Endothelial cell (in vitro differentiated cells): Measurements from ENCODE around the gene GLP1R. TPM values are rescaled to one million over a fixed set of nuclear protein-coding genes. Genes with fewer than 3 reads are reported as not detected.
A peak's percentile ranks its signal among the peaks of the same experiment; 100 is the strongest.

Source experiments
- DNase-seq: peaks from one replicate; pipeline ENCODE4 v3.0.0; 2021; ENCODE audit warnings: low spot score
- H3K27ac Mint-ChIP-seq: one replicate; pipeline ENCODE4 v1.8.0; 2021; ENCODE audit warnings: mixed read lengths, inconsistent platforms; ENCODE audit not compliant: unreplicated experiment
- H3K27me3 Mint-ChIP-seq: one replicate; pipeline ENCODE4 v1.8.0; 2021; ENCODE audit warnings: mild to moderate bottlenecking, moderate library complexity, mixed read lengths, inconsistent platforms; ENCODE audit not compliant: unreplicated experiment
- H3K36me3 Mint-ChIP-seq: one replicate; pipeline ENCODE4 v1.8.0; 2021; ENCODE audit warnings: mild to moderate bottlenecking, low read depth, mixed read lengths, inconsistent platforms; ENCODE audit not compliant: unreplicated experiment
- H3K4me1 Mint-ChIP-seq: one replicate; pipeline ENCODE4 v1.8.0; 2021; ENCODE audit warnings: mild to moderate bottlenecking, mixed read lengths, inconsistent platforms; ENCODE audit not compliant: unreplicated experiment
- H3K4me3 Mint-ChIP-seq: one replicate; pipeline ENCODE4 v1.8.0; 2021; ENCODE audit warnings: mild to moderate bottlenecking, mixed read lengths, inconsistent platforms; ENCODE audit not compliant: unreplicated experiment
- H3K9me3 Mint-ChIP-seq: one replicate; pipeline ENCODE4 v1.8.0; 2021; ENCODE audit warnings: mixed read lengths, inconsistent platforms; ENCODE audit not compliant: unreplicated experiment
- total RNA-seq: library from RNA; stranded (reverse); fragmentation: NEBNext Ultra II Directional; extraction: Animal tissue kit (Norgen Biotek cat#: 25700); gene quantifications from one replicate; pipeline ENCODE4 v1.2.1, GENCODE V29; 2021; ENCODE audit not compliant: unreplicated experiment
- TF ChIP-seq, protein P1 (sequence below): fragments of 200-600 bp; sonication (generic); IDR thresholded peaks from one replicate; pipeline ENCODE4 v1.5.0; 2021; ENCODE audit warnings: antibody characterized with exemption; ENCODE audit not compliant: unreplicated experiment

GLP1R gene
- total RNA-seq, 1 donor from 2014 or later = 42.5 TPM

DNA sequence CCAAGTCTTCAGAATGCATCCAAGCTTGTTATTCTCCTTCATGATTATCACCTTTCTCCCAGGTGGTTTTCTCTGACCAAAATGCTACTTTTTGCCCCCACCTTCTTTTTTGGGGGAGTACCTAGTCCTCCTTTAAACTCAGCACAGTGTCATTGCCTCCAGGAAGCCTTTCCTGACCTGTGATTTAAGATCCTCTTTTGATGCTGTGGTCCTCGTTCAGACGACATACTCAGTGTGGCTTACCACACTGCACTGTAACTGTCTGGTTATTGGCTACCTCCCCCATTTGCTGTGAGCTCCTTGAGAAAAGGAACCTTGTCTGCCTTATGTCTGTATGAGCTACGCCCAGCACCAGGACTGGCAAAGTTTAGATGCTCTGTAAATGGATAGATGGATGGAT lies 51.8 kb downstream of the GLP1R start:
- Mint-ChIP-seq H3K27me3 (no peaks in the 10 kb centered on the region), H3K27ac (no peak overlapping the region), H3K4me1 (no peaks in the 10 kb centered on the region), H3K4me3 (no peak overlapping the region), H3K9me3 (no peaks in the 10 kb centered on the region), H3K36me3 (peaks cover 7% of the 10 kb centered on the region)
- TF ChIP-seq, protein P1, sequence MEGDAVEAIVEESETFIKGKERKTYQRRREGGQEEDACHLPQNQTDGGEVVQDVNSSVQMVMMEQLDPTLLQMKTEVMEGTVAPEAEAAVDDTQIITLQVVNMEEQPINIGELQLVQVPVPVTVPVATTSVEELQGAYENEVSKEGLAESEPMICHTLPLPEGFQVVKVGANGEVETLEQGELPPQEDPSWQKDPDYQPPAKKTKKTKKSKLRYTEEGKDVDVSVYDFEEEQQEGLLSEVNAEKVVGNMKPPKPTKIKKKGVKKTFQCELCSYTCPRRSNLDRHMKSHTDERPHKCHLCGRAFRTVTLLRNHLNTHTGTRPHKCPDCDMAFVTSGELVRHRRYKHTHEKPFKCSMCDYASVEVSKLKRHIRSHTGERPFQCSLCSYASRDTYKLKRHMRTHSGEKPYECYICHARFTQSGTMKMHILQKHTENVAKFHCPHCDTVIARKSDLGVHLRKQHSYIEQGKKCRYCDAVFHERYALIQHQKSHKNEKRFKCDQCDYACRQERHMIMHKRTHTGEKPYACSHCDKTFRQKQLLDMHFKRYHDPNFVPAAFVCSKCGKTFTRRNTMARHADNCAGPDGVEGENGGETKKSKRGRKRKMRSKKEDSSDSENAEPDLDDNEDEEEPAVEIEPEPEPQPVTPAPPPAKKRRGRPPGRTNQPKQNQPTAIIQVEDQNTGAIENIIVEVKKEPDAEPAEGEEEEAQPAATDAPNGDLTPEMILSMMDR = no peak
- DNase-seq = no peak

DNA sequence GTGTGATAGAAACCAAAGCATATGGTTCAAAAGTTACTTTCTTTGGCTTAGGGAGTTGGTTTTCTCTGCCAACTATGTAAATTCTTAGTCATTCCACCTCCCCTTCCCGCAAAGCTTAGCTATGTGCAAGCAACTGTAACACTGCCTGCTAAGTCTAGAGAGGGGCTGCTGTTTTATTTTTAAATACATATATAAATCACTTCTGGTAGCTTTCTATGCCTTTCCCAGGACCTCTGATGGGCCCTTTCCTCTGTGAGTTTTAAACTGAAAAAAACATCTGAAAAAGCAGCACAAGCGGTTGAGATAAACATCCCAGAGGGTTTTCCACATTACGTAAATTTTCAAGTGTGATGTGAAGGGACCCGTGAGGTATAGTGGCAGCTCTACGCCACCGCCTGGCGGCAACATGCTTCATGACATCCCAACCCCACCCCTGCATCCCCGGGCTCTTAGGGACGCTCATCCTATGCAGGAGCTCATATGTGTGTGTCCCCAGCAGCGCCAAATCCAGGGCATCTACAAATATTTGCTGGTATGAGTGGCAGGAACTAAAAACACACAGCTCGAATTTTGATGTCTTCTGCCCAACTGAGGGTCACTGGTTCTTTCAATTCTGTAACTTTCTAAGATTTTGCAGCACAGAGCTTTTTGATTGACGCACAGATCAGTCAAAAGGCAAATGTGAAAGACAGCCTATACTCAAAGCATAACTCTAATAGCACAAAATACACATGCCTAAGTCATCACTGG lies 53.7 kb downstream of the GLP1R start:
- Mint-ChIP-seq H3K27me3 (no peaks in the 10 kb centered on the region), H3K4me3 (no peak overlapping the region), H3K9me3 (no peaks in the 10 kb centered on the region), H3K36me3 (peaks cover 9% of the 10 kb centered on the region), H3K27ac (no peak overlapping the region), H3K4me1 (peaks cover 3% of the 10 kb centered on the region)
- TF ChIP-seq, protein P1 = peak; percentile 70
- DNase-seq = peak; percentile 70

DNA sequence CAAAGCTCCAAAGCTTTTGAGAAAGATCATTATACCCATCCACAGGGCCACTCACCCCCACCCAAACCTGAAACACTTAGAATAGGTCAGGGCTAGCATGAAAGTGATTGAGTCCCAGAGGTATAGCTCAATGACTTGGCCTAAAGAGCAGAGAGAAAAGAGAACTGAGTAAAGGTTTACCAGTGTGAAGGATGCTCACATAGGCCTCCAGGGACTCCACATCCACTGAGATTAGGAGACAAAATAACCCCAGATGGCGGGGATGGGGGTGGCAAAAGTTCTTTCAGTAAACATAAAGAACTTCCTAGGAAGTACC lies 54.2 kb downstream of the GLP1R start:
- H3K4me3 Mint-ChIP-seq = no peak overlapping the region

DNA sequence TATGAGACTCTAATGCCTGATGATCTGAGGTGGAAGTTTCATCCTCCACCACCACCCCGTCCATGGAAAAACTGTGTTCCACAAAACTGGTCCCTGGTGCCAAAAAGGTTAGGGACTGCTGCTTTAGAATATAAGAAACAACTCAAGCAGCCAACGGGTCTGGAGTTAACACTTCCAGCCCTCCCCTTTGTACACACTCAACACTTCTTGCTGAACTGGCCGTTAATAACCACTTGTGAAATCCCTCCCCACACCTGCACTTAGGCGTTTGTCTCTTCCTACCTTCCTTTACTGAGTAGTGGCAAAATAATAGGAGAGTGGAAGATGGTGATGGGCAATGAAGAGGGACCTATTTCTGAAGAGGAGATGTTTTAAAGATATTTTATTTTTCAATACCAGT lies 55.9 kb downstream of the GLP1R start:
- H3K36me3 Mint-ChIP-seq = peaks cover 9% of the 10 kb centered on the region
- H3K4me1 Mint-ChIP-seq = peaks cover 14% of the 10 kb centered on the region
- no peaks in the 10 kb centered on the region for H3K9me3 Mint-ChIP-seq
- H3K27ac Mint-ChIP-seq = no peak overlapping the region
- TF ChIP-seq, protein P1 = no peak
- DNase-seq = no peak
- no peak overlapping the region for H3K4me3 Mint-ChIP-seq
- H3K27me3 Mint-ChIP-seq = no peaks in the 10 kb centered on the region

More for the DNA sequence above, 54.2 kb downstream of the GLP1R start:
- Mint-ChIP-seq H3K4me1 (peaks cover 4% of the 10 kb centered on the region), H3K27ac (no peak overlapping the region), H3K9me3 (no peaks in the 10 kb centered on the region), H3K27me3 (no peaks in the 10 kb centered on the region), H3K36me3 (peaks cover 9% of the 10 kb centered on the region)
- TF ChIP-seq, protein P1 = no peak
- DNase-seq = no peak

DNA sequence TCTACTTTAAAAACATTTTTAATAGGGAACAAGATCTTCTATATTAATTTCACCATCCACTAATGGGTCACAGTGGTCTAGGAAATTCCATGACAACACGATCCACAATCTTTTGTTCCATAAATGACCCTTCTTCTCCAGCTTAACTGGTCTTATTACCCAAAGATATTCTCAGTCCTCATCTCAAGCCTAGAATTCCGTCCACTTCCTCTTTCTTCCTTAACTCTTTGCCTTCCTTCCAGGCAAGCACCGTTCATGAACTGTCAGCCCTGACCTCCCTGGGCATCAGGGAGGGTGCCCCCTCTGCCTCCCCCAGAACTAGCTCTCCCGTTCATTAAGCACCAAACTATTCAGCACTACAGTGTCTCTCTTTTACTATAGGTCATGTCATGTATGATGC lies 58.5 kb downstream of the GLP1R start:
- DNase-seq = no peak
- H3K27me3 Mint-ChIP-seq = no peaks in the 10 kb centered on the region
- TF ChIP-seq, protein P1 = no peak

More for the DNA sequence above, 58.5 kb downstream of the GLP1R start:
- Mint-ChIP-seq H3K4me1 (peaks cover 18% of the 10 kb centered on the region), H3K9me3 (no peaks in the 10 kb centered on the region), H3K4me3 (no peak overlapping the region), H3K27ac (no peak overlapping the region), H3K36me3 (peaks cover 9% of the 10 kb centered on the region)
